WTC11 (cell line): ENCODE results near the gene WASF3. TPM values are rescaled to one million over a fixed set of nuclear protein-coding genes. Genes with fewer than 3 reads are reported as not detected.

Source experiments
- ATAC-seq: fragments of 200-7000 bp; cut with Tn5 transposase; 2 replicates; pipeline ENCODE4 v1.10.0; 2021; ENCODE audit warnings: mild to moderate bottlenecking, moderate library complexity
- CTCF ChIA-PET: fragments of 300-600 bp; sonication (Branson Sonifier 250); formaldehyde crosslinking; loops from one replicate; lab custom pipeline; 2021; ENCODE audit warnings: antibody characterized with exemption; lab: Charles Lee
- POLR2A ChIA-PET: fragments of 350-600 bp; sonication (Branson Sonifier 250); formaldehyde crosslinking; loops from one replicate; lab custom pipeline; 2021; ENCODE audit warnings: antibody characterized with exemption; lab: Charles Lee
- DNase-seq: peaks from one replicate; pipeline ENCODE4 v3.0.0; 2021; ENCODE audit warnings: low spot score
- H3K27ac Mint-ChIP-seq: 2 replicates; pipeline ENCODE4 v1.8.0; 2021; ENCODE audit warnings: mixed read lengths
- H3K27me3 Mint-ChIP-seq: 2 replicates; pipeline ENCODE4 v1.8.0; 2021; ENCODE audit warnings: low read depth, mild to moderate bottlenecking, moderate library complexity, mixed read lengths
- H3K36me3 Mint-ChIP-seq: 2 replicates; pipeline ENCODE4 v1.8.0; 2021; ENCODE audit warnings: mixed read lengths
- H3K4me1 Mint-ChIP-seq: 2 replicates; pipeline ENCODE4 v1.8.0; 2022; ENCODE audit warnings: mixed read lengths
- H3K4me3 Mint-ChIP-seq: 2 replicates; pipeline ENCODE4 v1.8.0; 2021; ENCODE audit warnings: mild to moderate bottlenecking, moderate library complexity, mixed read lengths
- H3K9me3 Mint-ChIP-seq: 2 replicates; pipeline ENCODE4 v1.8.0; 2021; ENCODE audit warnings: mixed read lengths
- AFF4 ChIP-seq: sonication (generic); formaldehyde crosslinking; IDR thresholded peaks from 2 replicates; pipeline ENCODE4 v1.8.1; 2023; ENCODE audit warnings: mild to moderate bottlenecking, missing genetic modification reagents, borderline replicate concordance
- CBFB ChIP-seq: sonication (generic); formaldehyde crosslinking; IDR thresholded peaks from 2 replicates; pipeline ENCODE4 v1.8.1; 2022; ENCODE audit warnings: mild to moderate bottlenecking, low read depth, missing genetic modification reagents
- E2F4 ChIP-seq: sonication (generic); formaldehyde crosslinking; IDR thresholded peaks from 2 replicates; pipeline ENCODE4 v1.8.1; 2022; ENCODE audit warnings: low read depth, mild to moderate bottlenecking, moderate library complexity, missing genetic modification reagents, borderline replicate concordance
- GRHL2 ChIP-seq: fragments of 250-450 bp; sonication (Bioruptor Pico); IDR thresholded peaks from 2 replicates; pipeline ENCODE4 v1.8.0; 2022; ENCODE audit warnings: mild to moderate bottlenecking, moderate library complexity; ENCODE audit not compliant: insufficient replicate concordance, severe bottlenecking
- KAT7 ChIP-seq: sonication (generic); formaldehyde crosslinking; IDR thresholded peaks from 2 replicates; pipeline ENCODE4 v1.8.1; 2023; ENCODE audit warnings: missing genetic modification reagents, mild to moderate bottlenecking, borderline replicate concordance
- NR3C1 ChIP-seq: sonication (generic); formaldehyde crosslinking; conservative IDR thresholded peaks from 2 replicates; pipeline ENCODE4 v1.8.1; 2023; ENCODE audit warnings: low read depth, mild to moderate bottlenecking, missing genetic modification reagents
- OVOL2 ChIP-seq: fragments of 250-450 bp; sonication (Bioruptor Pico); IDR thresholded peaks from 2 replicates; pipeline ENCODE4 v1.9.0; 2021; ENCODE audit warnings: mild to moderate bottlenecking, borderline replicate concordance
- PRRX2 ChIP-seq: fragments of 250-450 bp; sonication (Bioruptor Pico); IDR thresholded peaks from 2 replicates; pipeline ENCODE4 v1.8.0; 2021; ENCODE audit warnings: mild to moderate bottlenecking
- RORB ChIP-seq: fragments of 250-450 bp; sonication (Bioruptor Pico); IDR thresholded peaks from 2 replicates; pipeline ENCODE4 v1.9.0; 2021; ENCODE audit warnings: mild to moderate bottlenecking
- SMAD3 ChIP-seq: sonication (generic); formaldehyde crosslinking; IDR thresholded peaks from 2 replicates; pipeline ENCODE4 v1.8.0; 2022; ENCODE audit warnings: missing genetic modification reagents, mild to moderate bottlenecking, borderline replicate concordance
- SOX15 ChIP-seq: fragments of 250-450 bp; sonication (Bioruptor Pico); IDR thresholded peaks from 2 replicates; pipeline ENCODE4 v1.9.0; 2021; ENCODE audit warnings: mild to moderate bottlenecking
- SP1 ChIP-seq: sonication (generic); formaldehyde crosslinking; conservative IDR thresholded peaks from 2 replicates; pipeline ENCODE4 v1.8.1; 2022; ENCODE audit warnings: missing genetic modification reagents
- ZNF317 ChIP-seq: sonication (generic); formaldehyde crosslinking; IDR thresholded peaks from 2 replicates; pipeline ENCODE4 v1.8.1; 2023; ENCODE audit warnings: low read depth, mild to moderate bottlenecking, moderate library complexity, missing genetic modification reagents, borderline replicate concordance
- ZNF423 ChIP-seq: fragments of 250-450 bp; sonication (Bioruptor Pico); IDR thresholded peaks from 2 replicates; pipeline ENCODE4 v2.1.2; 2022; ENCODE audit warnings: mild to moderate bottlenecking, moderate library complexity
- total RNA-seq: library from RNA; stranded (reverse); gene quantifications from 3 replicates; pipeline ENCODE4 v1.2.3, GENCODE V29; 2021
- TF ChIP-seq, protein P1 (sequence below): fragments of 250-450 bp; sonication (Bioruptor Pico); IDR thresholded peaks from 2 replicates; pipeline ENCODE4 v1.9.0; 2021; ENCODE audit warnings: mild to moderate bottlenecking, borderline replicate concordance
- TF ChIP-seq, protein P2 (sequence below): sonication (generic); formaldehyde crosslinking; IDR thresholded peaks from 2 replicates; pipeline ENCODE4 v1.8.0; 2023; ENCODE audit warnings: missing genetic modification reagents, mild to moderate bottlenecking, borderline replicate concordance

Gene WASF3
- total RNA-seq, 1 experiment from 2014 or later: 26.8 TPM

DNA sequence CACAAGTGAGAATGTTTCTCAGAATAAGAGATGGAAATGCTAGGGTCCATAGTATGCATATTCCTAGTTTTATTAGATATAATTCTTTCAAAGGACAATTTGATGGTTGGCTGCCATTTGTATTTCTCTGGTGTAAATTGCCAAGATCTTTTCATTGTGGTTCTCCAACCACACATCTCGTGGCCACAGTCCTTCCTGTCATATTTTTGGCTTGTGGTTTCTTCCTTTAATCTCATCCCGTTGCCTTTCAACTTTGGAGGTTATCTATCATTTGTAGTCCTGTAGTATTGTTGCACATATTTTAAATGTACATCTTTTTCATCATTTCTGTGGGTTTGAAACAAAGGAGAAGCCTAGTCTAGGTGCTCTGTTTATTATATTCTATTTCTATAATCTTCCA, 61.2 kb downstream of the WASF3 start (continued):
- TF ChIP-seq, protein P1, sequence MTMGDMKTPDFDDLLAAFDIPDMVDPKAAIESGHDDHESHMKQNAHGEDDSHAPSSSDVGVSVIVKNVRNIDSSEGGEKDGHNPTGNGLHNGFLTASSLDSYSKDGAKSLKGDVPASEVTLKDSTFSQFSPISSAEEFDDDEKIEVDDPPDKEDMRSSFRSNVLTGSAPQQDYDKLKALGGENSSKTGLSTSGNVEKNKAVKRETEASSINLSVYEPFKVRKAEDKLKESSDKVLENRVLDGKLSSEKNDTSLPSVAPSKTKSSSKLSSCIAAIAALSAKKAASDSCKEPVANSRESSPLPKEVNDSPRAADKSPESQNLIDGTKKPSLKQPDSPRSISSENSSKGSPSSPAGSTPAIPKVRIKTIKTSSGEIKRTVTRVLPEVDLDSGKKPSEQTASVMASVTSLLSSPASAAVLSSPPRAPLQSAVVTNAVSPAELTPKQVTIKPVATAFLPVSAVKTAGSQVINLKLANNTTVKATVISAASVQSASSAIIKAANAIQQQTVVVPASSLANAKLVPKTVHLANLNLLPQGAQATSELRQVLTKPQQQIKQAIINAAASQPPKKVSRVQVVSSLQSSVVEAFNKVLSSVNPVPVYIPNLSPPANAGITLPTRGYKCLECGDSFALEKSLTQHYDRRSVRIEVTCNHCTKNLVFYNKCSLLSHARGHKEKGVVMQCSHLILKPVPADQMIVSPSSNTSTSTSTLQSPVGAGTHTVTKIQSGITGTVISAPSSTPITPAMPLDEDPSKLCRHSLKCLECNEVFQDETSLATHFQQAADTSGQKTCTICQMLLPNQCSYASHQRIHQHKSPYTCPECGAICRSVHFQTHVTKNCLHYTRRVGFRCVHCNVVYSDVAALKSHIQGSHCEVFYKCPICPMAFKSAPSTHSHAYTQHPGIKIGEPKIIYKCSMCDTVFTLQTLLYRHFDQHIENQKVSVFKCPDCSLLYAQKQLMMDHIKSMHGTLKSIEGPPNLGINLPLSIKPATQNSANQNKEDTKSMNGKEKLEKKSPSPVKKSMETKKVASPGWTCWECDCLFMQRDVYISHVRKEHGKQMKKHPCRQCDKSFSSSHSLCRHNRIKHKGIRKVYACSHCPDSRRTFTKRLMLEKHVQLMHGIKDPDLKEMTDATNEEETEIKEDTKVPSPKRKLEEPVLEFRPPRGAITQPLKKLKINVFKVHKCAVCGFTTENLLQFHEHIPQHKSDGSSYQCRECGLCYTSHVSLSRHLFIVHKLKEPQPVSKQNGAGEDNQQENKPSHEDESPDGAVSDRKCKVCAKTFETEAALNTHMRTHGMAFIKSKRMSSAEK (CRISPR knock-in tag): no peak
- TF ChIP-seq AFF4 (CRISPR knock-in tag): no peak
- TF ChIP-seq ZNF423 (CRISPR knock-in tag): no peak
- TF ChIP-seq KAT7 (CRISPR knock-in tag): no peak
- no peak for TF ChIP-seq RORB (CRISPR knock-in tag)
- no peak for TF ChIP-seq E2F4 (CRISPR knock-in tag)
- no peak for TF ChIP-seq PRRX2
- TF ChIP-seq OVOL2 (CRISPR knock-in tag): no peak

GRCh38 chr13:26619358-26619757, 61.9 kb downstream of the WASF3 start:
- no peak for ATAC-seq

More at GRCh38 chr13:26619358-26619757, 61.9 kb downstream of the WASF3 start:
- no peak for DNase-seq
- CTCF ChIA-PET: interaction anchor here (2.2 kb wide), 1 partner anchor 10 kb away, joined by 7 read pairs; no protein-coding TSS in a partner anchor
- Mint-ChIP-seq H3K36me3 (peaks cover 19% of the 10 kb centered on the region), H3K27me3 (no peaks in the 10 kb centered on the region)
- no peak for TF ChIP-seq E2F4 (CRISPR knock-in tag)
- TF ChIP-seq CBFB (CRISPR knock-in tag): no peak
- no peak for TF ChIP-seq GRHL2 (CRISPR knock-in tag)
- TF ChIP-seq SMAD3 (CRISPR knock-in tag): no peak
- no peak for TF ChIP-seq SOX15 (CRISPR knock-in tag)
- TF ChIP-seq NR3C1 (CRISPR knock-in tag): no peak
- TF ChIP-seq, protein P2, sequence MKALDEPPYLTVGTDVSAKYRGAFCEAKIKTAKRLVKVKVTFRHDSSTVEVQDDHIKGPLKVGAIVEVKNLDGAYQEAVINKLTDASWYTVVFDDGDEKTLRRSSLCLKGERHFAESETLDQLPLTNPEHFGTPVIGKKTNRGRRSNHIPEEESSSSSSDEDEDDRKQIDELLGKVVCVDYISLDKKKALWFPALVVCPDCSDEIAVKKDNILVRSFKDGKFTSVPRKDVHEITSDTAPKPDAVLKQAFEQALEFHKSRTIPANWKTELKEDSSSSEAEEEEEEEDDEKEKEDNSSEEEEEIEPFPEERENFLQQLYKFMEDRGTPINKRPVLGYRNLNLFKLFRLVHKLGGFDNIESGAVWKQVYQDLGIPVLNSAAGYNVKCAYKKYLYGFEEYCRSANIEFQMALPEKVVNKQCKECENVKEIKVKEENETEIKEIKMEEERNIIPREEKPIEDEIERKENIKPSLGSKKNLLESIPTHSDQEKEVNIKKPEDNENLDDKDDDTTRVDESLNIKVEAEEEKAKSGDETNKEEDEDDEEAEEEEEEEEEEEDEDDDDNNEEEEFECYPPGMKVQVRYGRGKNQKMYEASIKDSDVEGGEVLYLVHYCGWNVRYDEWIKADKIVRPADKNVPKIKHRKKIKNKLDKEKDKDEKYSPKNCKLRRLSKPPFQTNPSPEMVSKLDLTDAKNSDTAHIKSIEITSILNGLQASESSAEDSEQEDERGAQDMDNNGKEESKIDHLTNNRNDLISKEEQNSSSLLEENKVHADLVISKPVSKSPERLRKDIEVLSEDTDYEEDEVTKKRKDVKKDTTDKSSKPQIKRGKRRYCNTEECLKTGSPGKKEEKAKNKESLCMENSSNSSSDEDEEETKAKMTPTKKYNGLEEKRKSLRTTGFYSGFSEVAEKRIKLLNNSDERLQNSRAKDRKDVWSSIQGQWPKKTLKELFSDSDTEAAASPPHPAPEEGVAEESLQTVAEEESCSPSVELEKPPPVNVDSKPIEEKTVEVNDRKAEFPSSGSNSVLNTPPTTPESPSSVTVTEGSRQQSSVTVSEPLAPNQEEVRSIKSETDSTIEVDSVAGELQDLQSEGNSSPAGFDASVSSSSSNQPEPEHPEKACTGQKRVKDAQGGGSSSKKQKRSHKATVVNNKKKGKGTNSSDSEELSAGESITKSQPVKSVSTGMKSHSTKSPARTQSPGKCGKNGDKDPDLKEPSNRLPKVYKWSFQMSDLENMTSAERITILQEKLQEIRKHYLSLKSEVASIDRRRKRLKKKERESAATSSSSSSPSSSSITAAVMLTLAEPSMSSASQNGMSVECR: no peak
- no peak for TF ChIP-seq SP1 (CRISPR knock-in tag)
- TF ChIP-seq ZNF317 (CRISPR knock-in tag): no peak
- TF ChIP-seq, all 79 proteins: peak for 0
- Mint-ChIP-seq H3K4me3 (no peak overlapping the region), H3K4me1 (no peaks in the 10 kb centered on the region), H3K9me3 (peaks cover 13% of the 10 kb centered on the region), H3K27ac (no peak overlapping the region)
- POLR2A ChIA-PET: no interaction called here
